HepG2 (cell line): Measurements from ENCODE around the gene VEPH1. TPM values are rescaled to one million over a fixed set of nuclear protein-coding genes. Genes with fewer than 3 reads are reported as not detected.

Source experiments
- AFF4 ChIP-seq: sonication (generic); formaldehyde crosslinking; IDR thresholded peaks from 2 replicates; pipeline ENCODE4 v1.4.0; 2020; ENCODE audit warnings: missing genetic modification reagents
- GTF2F1 ChIP-seq: fragments of 150-350 bp; IDR thresholded peaks from 2 replicates; pipeline ENCODE4 v1.6.1; 2014; ENCODE audit warnings: low read length
- MBD4 ChIP-seq: IDR thresholded peaks from 2 replicates; pipeline ENCODE4 v1.6.1; 2012; ENCODE audit warnings: low read length, inconsistent platforms, borderline replicate concordance
- NCOR1 ChIP-seq: fragments of 200-600 bp; sonication (generic); IDR thresholded peaks from 2 replicates; pipeline ENCODE4 v1.7.0; 2017; ENCODE audit warnings: antibody characterized with exemption, low read length, borderline replicate concordance
- PTBP1 ChIP-seq: fragments of 200-400 bp; formaldehyde crosslinking; IDR thresholded peaks from 2 replicates; pipeline ENCODE4 v1.6.1; 2018; ENCODE audit warnings: low read length, low read depth; ENCODE audit not compliant: poor library complexity, severe bottlenecking
- REXO4 ChIP-seq: sonication (generic); formaldehyde crosslinking; IDR thresholded peaks from 2 replicates; pipeline ENCODE4 v1.8.0; 2022; ENCODE audit warnings: missing genetic modification reagents, mild to moderate bottlenecking, borderline replicate concordance
- ZBED4 ChIP-seq: sonication (generic); formaldehyde crosslinking; IDR thresholded peaks from 2 replicates; pipeline ENCODE4 v1.4.0; 2020; ENCODE audit warnings: missing genetic modification reagents, borderline replicate concordance
- ZNF20 ChIP-seq: sonication (generic); formaldehyde crosslinking; IDR thresholded peaks from 2 replicates; pipeline ENCODE4 v1.4.0; 2020; ENCODE audit warnings: mild to moderate bottlenecking, moderate library complexity, missing genetic modification reagents
- ZSCAN12 ChIP-seq: sonication (generic); formaldehyde crosslinking; IDR thresholded peaks from 2 replicates; pipeline ENCODE4 v1.9.0; 2021; ENCODE audit warnings: mild to moderate bottlenecking, missing genetic modification reagents
- polyA plus RNA-seq, 8 experiments: library from polyadenylated mRNA; depleted of rRNA in 3 of 8; stranded (reverse) in 7 of 8; unstranded in 1 of 8; fragments of >200 nt; fragmentation: Illumina TruSeq in 4 of 8; extraction: Trizol in 4 of 8; gene quantifications; 2 replicates each; pipeline versions ENCODE4 v1.2.1 to v1.2.3, GENCODE V29; 2011 to 2016; ENCODE audit warnings: low read depth in 4 of 8, missing spikeins in 1 of 8, mixed read lengths in 1 of 8; ENCODE audit not compliant: insufficient read depth in 1 of 8
- total RNA-seq, 5 experiments: library from RNA; depleted of rRNA; stranded (reverse); fragments of >200 nt; fragmentation: Illumina TruSeq; extraction: Trizol; gene quantifications; 2 replicates each; pipeline ENCODE4 v1.2.3, GENCODE V29; 2016; ENCODE audit warnings: low read depth in 1 of 5

VEPH1 gene
- total and polyA plus RNA-seq, 2 of the 13 experiments (the other 11 are each of a cell fraction or from before 2014, with no cell fraction given): not detected

- no peak for TF ChIP-seq ZBED4 (CRISPR knock-in tag)
- TF ChIP-seq AFF4: no peak
- no peak for TF ChIP-seq ZSCAN12
- TF ChIP-seq ZNF20 (CRISPR knock-in tag): no peak
- TF ChIP-seq NCOR1: no peak
- no peak for TF ChIP-seq PTBP1
- TF ChIP-seq REXO4: no peak
- TF ChIP-seq GTF2F1: no peak
- TF ChIP-seq MBD4: no peak
- TF ChIP-seq, all 625 proteins: peak for 0
These were observed 33.5 kb downstream of the VEPH1 start (continued) for GRCh38 chr3:157469561-157470294.
